B cell (primary cell): ENCODE data around the gene SMIM9.

Experiments
- EZH2 ChIP-seq: IDR thresholded peaks from 2 replicates; pipeline ENCODE4 v1.6.1; 2012; ENCODE audit warnings: borderline replicate concordance, low read depth, mild to moderate bottlenecking, moderate library complexity, low read length; ENCODE audit not compliant: insufficient read depth, poor library complexity, severe bottlenecking
- TF ChIP-seq, protein P1 (sequence below): fragments of 200-600 bp; IDR thresholded peaks from one replicate; pipeline ENCODE4 v1.8.0; 2022; ENCODE audit warnings: antibody characterized with exemption, mild to moderate bottlenecking

DNA sequence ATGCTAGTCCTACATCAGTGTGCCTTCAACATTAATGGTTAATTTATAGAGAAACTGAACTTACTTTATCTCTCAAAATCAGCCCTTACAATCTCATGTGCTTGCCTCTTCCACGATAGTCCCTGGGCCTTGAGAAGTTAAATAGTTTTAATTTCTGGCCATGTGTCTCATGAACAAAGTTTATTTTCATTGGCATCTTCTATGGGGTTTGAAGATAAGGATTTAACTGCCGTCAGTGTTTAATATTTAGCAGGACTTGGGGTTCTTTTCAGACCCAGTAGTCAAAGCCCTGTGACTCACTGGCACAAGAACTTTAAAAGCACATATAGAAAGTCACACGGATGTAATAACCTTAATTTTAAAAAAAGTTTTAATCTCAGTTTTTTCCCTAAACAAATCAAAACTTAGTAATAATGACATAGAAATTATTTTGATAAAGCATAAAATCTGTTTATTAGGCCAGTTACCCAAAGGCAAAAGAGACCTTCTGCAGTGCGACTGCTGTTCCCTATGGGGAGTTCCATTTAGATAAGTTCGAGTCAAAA lies 19.1 kb downstream of the SMIM9 start:
- TF ChIP-seq, protein P1, sequence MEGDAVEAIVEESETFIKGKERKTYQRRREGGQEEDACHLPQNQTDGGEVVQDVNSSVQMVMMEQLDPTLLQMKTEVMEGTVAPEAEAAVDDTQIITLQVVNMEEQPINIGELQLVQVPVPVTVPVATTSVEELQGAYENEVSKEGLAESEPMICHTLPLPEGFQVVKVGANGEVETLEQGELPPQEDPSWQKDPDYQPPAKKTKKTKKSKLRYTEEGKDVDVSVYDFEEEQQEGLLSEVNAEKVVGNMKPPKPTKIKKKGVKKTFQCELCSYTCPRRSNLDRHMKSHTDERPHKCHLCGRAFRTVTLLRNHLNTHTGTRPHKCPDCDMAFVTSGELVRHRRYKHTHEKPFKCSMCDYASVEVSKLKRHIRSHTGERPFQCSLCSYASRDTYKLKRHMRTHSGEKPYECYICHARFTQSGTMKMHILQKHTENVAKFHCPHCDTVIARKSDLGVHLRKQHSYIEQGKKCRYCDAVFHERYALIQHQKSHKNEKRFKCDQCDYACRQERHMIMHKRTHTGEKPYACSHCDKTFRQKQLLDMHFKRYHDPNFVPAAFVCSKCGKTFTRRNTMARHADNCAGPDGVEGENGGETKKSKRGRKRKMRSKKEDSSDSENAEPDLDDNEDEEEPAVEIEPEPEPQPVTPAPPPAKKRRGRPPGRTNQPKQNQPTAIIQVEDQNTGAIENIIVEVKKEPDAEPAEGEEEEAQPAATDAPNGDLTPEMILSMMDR: no peak
- no peak for TF ChIP-seq EZH2
